Endothelial cell (in vitro differentiated cells): ENCODE data around the gene DHRS7C. TPM values are rescaled to one million over a fixed set of nuclear protein-coding genes. Genes with fewer than 3 reads are reported as not detected.

Source experiments
- DNase-seq: peaks from one replicate; pipeline ENCODE4 v3.0.0; 2021; ENCODE audit warnings: low spot score
- H3K27ac Mint-ChIP-seq: one replicate; pipeline ENCODE4 v1.8.0; 2021; ENCODE audit warnings: mixed read lengths, inconsistent platforms; ENCODE audit not compliant: unreplicated experiment
- H3K27me3 Mint-ChIP-seq: one replicate; pipeline ENCODE4 v1.8.0; 2021; ENCODE audit warnings: mild to moderate bottlenecking, moderate library complexity, mixed read lengths, inconsistent platforms; ENCODE audit not compliant: unreplicated experiment
- H3K36me3 Mint-ChIP-seq: one replicate; pipeline ENCODE4 v1.8.0; 2021; ENCODE audit warnings: mild to moderate bottlenecking, low read depth, mixed read lengths, inconsistent platforms; ENCODE audit not compliant: unreplicated experiment
- H3K4me1 Mint-ChIP-seq: one replicate; pipeline ENCODE4 v1.8.0; 2021; ENCODE audit warnings: mild to moderate bottlenecking, mixed read lengths, inconsistent platforms; ENCODE audit not compliant: unreplicated experiment
- H3K4me3 Mint-ChIP-seq: one replicate; pipeline ENCODE4 v1.8.0; 2021; ENCODE audit warnings: mild to moderate bottlenecking, mixed read lengths, inconsistent platforms; ENCODE audit not compliant: unreplicated experiment
- H3K9me3 Mint-ChIP-seq: one replicate; pipeline ENCODE4 v1.8.0; 2021; ENCODE audit warnings: mixed read lengths, inconsistent platforms; ENCODE audit not compliant: unreplicated experiment
- total RNA-seq: library from RNA; stranded (reverse); fragmentation: NEBNext Ultra II Directional; extraction: Animal tissue kit (Norgen Biotek cat#: 25700); gene quantifications from one replicate; pipeline ENCODE4 v1.2.1, GENCODE V29; 2021; ENCODE audit not compliant: unreplicated experiment
- TF ChIP-seq, protein P1 (sequence below): fragments of 200-600 bp; sonication (generic); IDR thresholded peaks from one replicate; pipeline ENCODE4 v1.5.0; 2021; ENCODE audit warnings: antibody characterized with exemption; ENCODE audit not compliant: unreplicated experiment

DHRS7C gene
- total RNA-seq, 1 donor from 2014 or later = 0.31 TPM

- Mint-ChIP-seq H3K4me1 (peaks cover 4% of the 10 kb centered on the region), H3K36me3 (no peaks in the 10 kb centered on the region), H3K9me3 (no peaks in the 10 kb centered on the region), H3K27me3 (peaks cover 3% of the 10 kb centered on the region), H3K27ac (no peak overlapping the region), H3K4me3 (no peak overlapping the region)
- TF ChIP-seq, protein P1, sequence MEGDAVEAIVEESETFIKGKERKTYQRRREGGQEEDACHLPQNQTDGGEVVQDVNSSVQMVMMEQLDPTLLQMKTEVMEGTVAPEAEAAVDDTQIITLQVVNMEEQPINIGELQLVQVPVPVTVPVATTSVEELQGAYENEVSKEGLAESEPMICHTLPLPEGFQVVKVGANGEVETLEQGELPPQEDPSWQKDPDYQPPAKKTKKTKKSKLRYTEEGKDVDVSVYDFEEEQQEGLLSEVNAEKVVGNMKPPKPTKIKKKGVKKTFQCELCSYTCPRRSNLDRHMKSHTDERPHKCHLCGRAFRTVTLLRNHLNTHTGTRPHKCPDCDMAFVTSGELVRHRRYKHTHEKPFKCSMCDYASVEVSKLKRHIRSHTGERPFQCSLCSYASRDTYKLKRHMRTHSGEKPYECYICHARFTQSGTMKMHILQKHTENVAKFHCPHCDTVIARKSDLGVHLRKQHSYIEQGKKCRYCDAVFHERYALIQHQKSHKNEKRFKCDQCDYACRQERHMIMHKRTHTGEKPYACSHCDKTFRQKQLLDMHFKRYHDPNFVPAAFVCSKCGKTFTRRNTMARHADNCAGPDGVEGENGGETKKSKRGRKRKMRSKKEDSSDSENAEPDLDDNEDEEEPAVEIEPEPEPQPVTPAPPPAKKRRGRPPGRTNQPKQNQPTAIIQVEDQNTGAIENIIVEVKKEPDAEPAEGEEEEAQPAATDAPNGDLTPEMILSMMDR = no peak
- no peak for DNase-seq
Observed at GRCh38 chr17:9830711-9831110, 39.3 kb upstream of the DHRS7C start.

DNA sequence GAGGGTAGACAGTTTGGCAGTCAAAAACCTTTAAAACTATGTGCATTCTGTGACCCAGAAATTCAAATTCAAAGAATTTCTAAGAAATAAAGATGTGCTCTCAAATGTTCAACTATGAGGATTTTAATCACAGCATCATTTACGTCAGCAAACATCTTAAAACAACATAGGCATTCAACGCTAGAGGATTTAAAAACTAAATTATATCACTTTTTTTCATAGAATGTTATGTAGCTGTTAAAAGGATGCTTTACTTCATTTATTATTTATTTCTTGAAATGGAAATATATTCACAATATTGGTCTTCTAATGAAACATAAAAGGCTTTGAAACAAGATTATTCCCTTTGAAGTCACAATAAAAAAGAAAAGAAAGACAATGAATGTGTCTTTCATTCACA lies 38.0 kb upstream of the DHRS7C start:
- Mint-ChIP-seq H3K9me3 (no peaks in the 10 kb centered on the region), H3K27me3 (peaks cover 3% of the 10 kb centered on the region), H3K27ac (no peak overlapping the region), H3K4me1 (peaks cover 4% of the 10 kb centered on the region), H3K36me3 (no peaks in the 10 kb centered on the region), H3K4me3 (no peak overlapping the region)
- TF ChIP-seq, protein P1 = no peak
- DNase-seq = no peak

GRCh38 chr17:9828296-9829295 lies 37.2 kb upstream of the DHRS7C start:
- H3K36me3 Mint-ChIP-seq = no peaks in the 10 kb centered on the region
- no peak for DNase-seq
- peaks cover 4% of the 10 kb centered on the region for H3K4me1 Mint-ChIP-seq
- peaks cover 3% of the 10 kb centered on the region for H3K27me3 Mint-ChIP-seq
- TF ChIP-seq, protein P1 = no peak
- H3K27ac Mint-ChIP-seq = no peak overlapping the region
- H3K4me3 Mint-ChIP-seq = no peak overlapping the region
- no peaks in the 10 kb centered on the region for H3K9me3 Mint-ChIP-seq

- TF ChIP-seq, protein P1 = no peak
- Mint-ChIP-seq H3K36me3 (no peaks in the 10 kb centered on the region), H3K9me3 (no peaks in the 10 kb centered on the region), H3K27ac (no peak within 1 kb of the TSS), H3K4me3 (no peak within 1 kb of the TSS), H3K4me1 (peaks cover 4% of the 10 kb centered on the region), H3K27me3 (peaks cover 1% of the 10 kb centered on the region)
- DNase-seq = no peak
Observed at GRCh38 chr17:9825641-9826150, 34.3 kb upstream of the DHRS7C start, which contains the start of gene GLP2R. Gene GLP2R (plus strand): TSS chr17:9825924. CDS start chr17:9826064, 140 bp downstream.
